Neutrophil (primary cell): ENCODE results near the gene ALPL.

Experiments used
- H3K27ac ChIP-seq: fragments of 200-600 bp; sonication (generic); 2 replicates; pipeline ENCODE4 v1.5.1; 2016; ENCODE audit warnings: mild to moderate bottlenecking, moderate library complexity
- H3K27me3 ChIP-seq: fragments of 200-600 bp; sonication (generic); 2 replicates; pipeline ENCODE4 v1.6.0; 2016; ENCODE audit warnings: mild to moderate bottlenecking
- H3K36me3 ChIP-seq: fragments of 200-600 bp; sonication (generic); 2 replicates; pipeline ENCODE4 v1.5.1; 2017
- H3K4me1 ChIP-seq, 2 experiments: fragments of 200-600 bp in 1 of 2; sonication (generic) in 1 of 2; 1 replicate in 1 of 2; 2 replicates in 1 of 2; pipeline versions ENCODE4 v1.5.1 to v1.6.1; 2013 to 2016; ENCODE audit warnings: low read depth in 1 of 2, low read length in 1 of 2, mild to moderate bottlenecking in 1 of 2, moderate library complexity in 1 of 2; ENCODE audit not compliant: control insufficient read depth in 1 of 2, insufficient read depth in 1 of 2
- H3K4me3 ChIP-seq, 2 experiments: fragments of 200-600 bp in 1 of 2; sonication (generic) in 1 of 2; 1 replicate in 1 of 2; 2 replicates in 1 of 2; pipeline ENCODE4 v1.5.1; 2013 to 2016; ENCODE audit warnings: low read depth in 1 of 2, low read length in 1 of 2, mild to moderate bottlenecking in 1 of 2, moderate library complexity in 1 of 2
- H3K9me3 ChIP-seq: fragments of 200-600 bp; sonication (generic); 2 replicates; pipeline ENCODE4 v1.5.1; 2016
- TF ChIP-seq, protein P1 (sequence below): fragments of 200-600 bp; sonication (generic); IDR thresholded peaks from 2 replicates; pipeline ENCODE4 v1.5.1; 2016; ENCODE audit warnings: antibody characterized with exemption

The ALPL gene

DNA sequence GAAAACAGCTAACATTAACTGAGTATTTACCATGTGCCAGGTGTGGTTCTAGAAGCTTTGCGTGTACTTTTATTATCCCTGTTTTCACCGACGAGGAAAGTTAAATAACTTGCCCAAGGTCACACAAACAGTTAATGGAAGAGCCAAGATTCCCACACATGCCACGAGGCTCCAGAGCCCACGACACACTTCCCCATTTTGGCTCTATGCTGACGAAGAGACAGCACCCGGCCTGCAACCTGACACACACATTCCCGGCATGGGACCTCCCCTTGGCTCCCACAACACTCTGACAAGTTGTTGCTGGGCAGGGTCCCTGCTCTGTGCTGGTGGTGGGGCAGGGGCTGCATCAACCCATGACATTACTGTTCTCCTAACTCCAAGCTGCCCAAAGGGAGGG lies 107.1 kb downstream of the ALPL start:
- Histone ChIP-seq H3K27me3 (peaks cover 35% of the 10 kb centered on the region), H3K36me3 (no peaks in the 10 kb centered on the region), H3K4me3 (no peak overlapping the region), H3K27ac (no peak overlapping the region), H3K4me1 (no peaks in the 10 kb centered on the region), H3K9me3 (no peaks in the 10 kb centered on the region)
- TF ChIP-seq, protein P1, sequence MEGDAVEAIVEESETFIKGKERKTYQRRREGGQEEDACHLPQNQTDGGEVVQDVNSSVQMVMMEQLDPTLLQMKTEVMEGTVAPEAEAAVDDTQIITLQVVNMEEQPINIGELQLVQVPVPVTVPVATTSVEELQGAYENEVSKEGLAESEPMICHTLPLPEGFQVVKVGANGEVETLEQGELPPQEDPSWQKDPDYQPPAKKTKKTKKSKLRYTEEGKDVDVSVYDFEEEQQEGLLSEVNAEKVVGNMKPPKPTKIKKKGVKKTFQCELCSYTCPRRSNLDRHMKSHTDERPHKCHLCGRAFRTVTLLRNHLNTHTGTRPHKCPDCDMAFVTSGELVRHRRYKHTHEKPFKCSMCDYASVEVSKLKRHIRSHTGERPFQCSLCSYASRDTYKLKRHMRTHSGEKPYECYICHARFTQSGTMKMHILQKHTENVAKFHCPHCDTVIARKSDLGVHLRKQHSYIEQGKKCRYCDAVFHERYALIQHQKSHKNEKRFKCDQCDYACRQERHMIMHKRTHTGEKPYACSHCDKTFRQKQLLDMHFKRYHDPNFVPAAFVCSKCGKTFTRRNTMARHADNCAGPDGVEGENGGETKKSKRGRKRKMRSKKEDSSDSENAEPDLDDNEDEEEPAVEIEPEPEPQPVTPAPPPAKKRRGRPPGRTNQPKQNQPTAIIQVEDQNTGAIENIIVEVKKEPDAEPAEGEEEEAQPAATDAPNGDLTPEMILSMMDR: no peak

DNA sequence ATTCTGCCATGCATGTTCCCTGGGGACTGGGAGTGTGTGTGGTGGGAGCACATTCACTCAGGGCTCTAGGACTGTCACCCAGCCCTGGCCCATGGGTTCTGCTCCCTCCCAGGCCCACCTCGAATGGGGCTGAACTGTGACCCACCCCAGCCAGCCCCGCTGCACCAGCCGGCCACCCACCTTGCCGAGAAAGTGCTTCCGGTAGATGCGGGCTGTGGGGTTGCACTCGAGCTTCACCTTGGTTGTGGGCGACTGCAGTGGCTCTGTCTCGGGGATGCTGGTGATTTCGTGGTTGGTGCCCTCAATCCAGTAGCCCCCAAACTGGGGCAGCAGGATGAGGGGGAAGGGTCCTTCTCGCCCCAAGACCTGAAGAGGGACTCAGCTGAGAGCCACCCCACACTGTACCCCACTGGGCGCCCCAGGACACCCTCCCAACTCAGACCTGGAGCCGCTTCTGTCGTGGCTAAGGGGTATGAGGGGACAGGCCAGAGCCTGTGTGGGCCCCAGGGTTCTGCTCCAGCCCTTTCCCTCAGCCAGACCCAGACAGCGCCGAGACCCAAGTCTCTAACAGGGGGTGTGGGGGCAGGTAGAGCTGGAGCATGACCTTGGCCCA lies 108.0 kb downstream of the ALPL start:
- Histone ChIP-seq H3K4me1 (no peaks in the 10 kb centered on the region), H3K27ac (no peak overlapping the region), H3K4me3 (no peak overlapping the region), H3K27me3 (peaks cover 44% of the 10 kb centered on the region), H3K36me3 (no peaks in the 10 kb centered on the region), H3K9me3 (no peaks in the 10 kb centered on the region)
- TF ChIP-seq, protein P1: no peak

DNA sequence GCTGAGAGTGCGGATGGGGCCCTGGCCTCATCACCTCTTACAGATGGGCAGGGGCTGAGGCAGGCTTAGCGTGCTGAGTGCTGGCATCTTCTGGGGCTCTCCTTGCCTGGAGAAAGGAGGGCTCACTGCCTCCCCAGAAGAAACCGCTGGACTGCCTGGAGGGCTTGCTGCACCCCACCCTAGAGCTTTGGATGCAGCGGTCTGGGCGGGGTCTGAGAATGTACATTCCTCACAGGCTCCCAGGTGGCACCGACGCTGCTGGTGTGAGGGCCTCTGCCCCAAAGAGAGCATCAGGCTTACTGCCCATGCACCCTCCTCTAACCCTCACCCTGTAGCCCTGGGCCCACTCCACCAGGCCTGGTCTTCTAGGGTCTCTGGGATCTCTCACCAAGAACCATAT lies 108.8 kb downstream of the ALPL start:
- Histone ChIP-seq H3K27me3 (peaks cover 50% of the 10 kb centered on the region), H3K9me3 (no peaks in the 10 kb centered on the region), H3K4me1 (no peaks in the 10 kb centered on the region), H3K4me3 (no peak overlapping the region), H3K36me3 (no peaks in the 10 kb centered on the region), H3K27ac (no peak overlapping the region)
- TF ChIP-seq, protein P1: no peak

DNA sequence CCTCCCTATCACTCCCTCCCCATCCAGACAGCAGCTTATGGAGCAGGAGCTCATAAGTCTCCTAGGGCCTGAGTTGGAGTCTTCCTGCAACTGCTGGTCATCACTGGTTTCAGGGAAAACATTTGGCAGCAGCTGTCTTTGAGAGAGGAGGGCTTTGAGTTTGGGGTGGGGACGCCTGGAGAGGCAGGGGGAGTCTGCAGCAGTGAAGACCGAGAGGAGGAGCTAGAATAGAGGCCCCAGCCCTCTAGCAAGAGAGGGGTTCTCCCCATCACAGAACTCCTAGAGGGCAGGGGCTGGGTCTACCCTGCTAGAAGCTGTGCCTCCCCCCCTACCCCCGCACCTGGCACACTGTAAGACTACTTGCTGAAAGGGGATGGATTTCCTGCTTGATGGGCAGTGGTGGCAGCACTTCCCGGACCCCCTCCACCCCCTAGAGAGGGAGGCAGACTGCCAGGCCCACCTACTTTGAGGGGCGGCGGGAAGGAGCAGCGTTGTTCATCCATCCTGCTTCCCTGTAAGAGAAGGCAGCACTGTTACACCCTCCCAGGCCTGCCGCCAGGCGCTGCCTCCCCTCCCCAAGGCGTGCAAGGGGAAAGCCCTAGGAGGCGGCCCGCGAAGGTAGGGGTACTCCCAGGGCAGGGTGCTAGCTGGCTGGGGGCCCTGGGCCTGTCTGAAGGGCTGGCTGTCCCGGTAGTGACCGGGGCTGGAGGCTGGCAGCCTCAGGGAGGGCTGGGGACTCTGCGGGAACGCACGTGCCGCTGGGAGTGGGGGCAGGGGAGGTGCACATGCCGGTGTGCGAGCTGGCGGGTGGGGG lies 109.5 kb downstream of the ALPL start:
- Histone ChIP-seq H3K9me3 (no peaks in the 10 kb centered on the region), H3K27ac (no peak overlapping the region), H3K4me1 (no peaks in the 10 kb centered on the region), H3K27me3 (peaks cover 57% of the 10 kb centered on the region), H3K4me3 (no peak overlapping the region), H3K36me3 (no peaks in the 10 kb centered on the region)
- TF ChIP-seq, protein P1: no peak

DNA sequence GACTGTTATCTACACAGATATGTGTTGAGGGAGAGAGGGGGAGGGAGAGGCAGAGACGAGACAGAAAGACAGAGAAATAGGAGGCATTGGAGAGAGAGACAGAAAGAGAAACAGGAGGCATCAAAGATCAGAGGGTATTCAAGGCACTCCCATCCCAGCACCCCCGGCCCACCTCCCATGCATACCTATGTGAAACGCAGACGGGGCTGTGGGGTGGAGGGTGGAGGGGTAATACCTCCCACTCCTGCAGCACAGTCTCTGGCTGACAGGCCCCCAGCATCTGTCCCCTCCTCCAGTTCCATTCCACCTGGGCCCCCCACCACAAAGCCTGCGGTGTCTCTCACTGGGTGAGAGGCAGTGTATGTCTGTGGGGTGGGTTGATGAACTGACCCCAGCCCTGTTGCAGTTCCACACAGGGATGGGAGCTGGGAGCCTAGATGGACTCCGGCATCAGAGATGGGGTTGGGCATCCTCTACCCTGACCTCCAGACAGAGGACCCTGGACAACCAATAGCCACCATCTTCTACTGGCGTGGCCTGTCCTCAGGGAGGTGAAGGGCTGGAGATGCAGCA lies 110.2 kb downstream of the ALPL start:
- H3K4me1 ChIP-seq: no peaks in the 10 kb centered on the region
- H3K27me3 ChIP-seq: peaks cover 64% of the 10 kb centered on the region
- no peak overlapping the region for H3K4me3 ChIP-seq
- H3K9me3 ChIP-seq: no peaks in the 10 kb centered on the region
- H3K36me3 ChIP-seq: no peaks in the 10 kb centered on the region
- TF ChIP-seq, protein P1: no peak
- H3K27ac ChIP-seq: no peak overlapping the region
